CD14-positive monocyte (primary cell): ENCODE measurements around the gene MACROD2. TPM values are rescaled to one million over a fixed set of nuclear protein-coding genes. Genes with fewer than 3 reads are reported as not detected.
"Not testable (repeated sequence)": the region's sequence is repeated elsewhere in the genome, so short reads cannot be mapped to it uniquely, and the experiment has no call there.

Experiments
- DNase-seq, 3 donors: peaks; one replicate each; pipeline ENCODE4 v3.0.0-alpha.2; 2011 to 2022
- H2AFZ ChIP-seq: 2 replicates; pipeline ENCODE4 v1.6.0; 2012; ENCODE audit warnings: mild to moderate bottlenecking, low read depth, low read length, inconsistent platforms; ENCODE audit not compliant: insufficient read depth, poor library complexity, severe bottlenecking
- H3K27ac ChIP-seq, 2 donors: 1 replicate in 1 of 2; 2 replicates in 1 of 2; pipeline ENCODE4 v1.5.1; 2012 to 2013; ENCODE audit warnings: low read length in 2 of 2, control low read depth in 1 of 2, inconsistent platforms in 1 of 2, low read depth in 1 of 2, mild to moderate bottlenecking in 1 of 2
- H3K27me3 ChIP-seq, 2 donors: one replicate each; pipeline versions ENCODE4 v1.6.0 to v1.6.1; 2011 to 2013; ENCODE audit warnings: low read length in 2 of 2; ENCODE audit not compliant: control insufficient read depth in 2 of 2, insufficient read depth in 2 of 2
- H3K36me3 ChIP-seq, 2 donors: replicated peaks in 1 of 2; 1 replicate in 1 of 2; 2 replicates in 1 of 2; pipeline versions ENCODE4 v1.5.1 to v1.6.1; 2012 to 2013; ENCODE audit warnings: low read length in 2 of 2, control low read depth in 1 of 2, inconsistent platforms in 1 of 2, mild to moderate bottlenecking in 1 of 2; ENCODE audit not compliant: insufficient read depth in 2 of 2, control insufficient read depth in 1 of 2
- H3K4me1 ChIP-seq, 2 donors: 1 replicate in 1 of 2; 2 replicates in 1 of 2; pipeline versions ENCODE4 v1.5.1 to v1.6.1; 2012 to 2013; ENCODE audit warnings: low read length in 2 of 2, control low read depth in 1 of 2, inconsistent platforms in 1 of 2, mild to moderate bottlenecking in 1 of 2, moderate library complexity in 1 of 2; ENCODE audit not compliant: insufficient read depth in 2 of 2, control insufficient read depth in 1 of 2
- H3K4me2 ChIP-seq: replicated peaks from 2 replicates; pipeline ENCODE3; 2012; ENCODE audit warnings: low read length, moderate library complexity, mild to moderate bottlenecking; ENCODE audit not compliant: poor library complexity, severe bottlenecking; ENCODE audit errors: extremely low read depth
- H3K4me3 ChIP-seq, 3 experiments: fragments of 200-600 bp in 1 of 3; sonication (generic) in 1 of 3; replicated peaks in 1 of 3; 1 replicate in 2 of 3; 2 replicates in 1 of 3; pipeline ENCODE4 v1.5.1; 2011 to 2013; ENCODE audit warnings: low read length in 3 of 3, mild to moderate bottlenecking in 3 of 3, control low read depth in 2 of 3, low read depth in 2 of 3, inconsistent platforms in 1 of 3, moderate library complexity in 1 of 3
- H3K79me2 ChIP-seq: 2 replicates; pipeline ENCODE4 v1.6.0; 2012; ENCODE audit warnings: mild to moderate bottlenecking, control low read depth, inconsistent platforms, low read length, moderate library complexity; ENCODE audit not compliant: insufficient read depth
- H3K9ac ChIP-seq: 2 replicates; pipeline ENCODE4 v1.6.0; 2017; ENCODE audit warnings: low read length, mild to moderate bottlenecking; ENCODE audit not compliant: insufficient read depth, poor library complexity, severe bottlenecking
- H3K9me3 ChIP-seq, 2 donors: replicated peaks in 1 of 2; 1 replicate in 1 of 2; 2 replicates in 1 of 2; pipeline versions ENCODE4 v1.5.1 to v1.6.1; 2012 to 2013; ENCODE audit warnings: low read length in 2 of 2, control low read depth in 1 of 2; ENCODE audit not compliant: control insufficient read depth in 1 of 2, insufficient read depth in 1 of 2
- H4K20me1 ChIP-seq: 2 replicates; pipeline ENCODE4 v1.6.0; 2012; ENCODE audit warnings: mild to moderate bottlenecking, low read length, control low read depth, moderate library complexity; ENCODE audit not compliant: insufficient read depth
- H3K27ac Mint-ChIP-seq, 7 donors: one replicate each; pipeline ENCODE4 v1.8.0; 2020; ENCODE audit warnings: mild to moderate bottlenecking in 7 of 7, mixed read lengths in 7 of 7, moderate library complexity in 6 of 7, inconsistent platforms in 2 of 7
- H3K27me3 Mint-ChIP-seq, 3 donors: one replicate each; pipeline ENCODE4 v1.8.0; 2021 to 2022; ENCODE audit warnings: low read depth in 3 of 3, mild to moderate bottlenecking in 3 of 3, mixed read lengths in 3 of 3, moderate library complexity in 3 of 3, inconsistent platforms in 1 of 3
- H3K36me3 Mint-ChIP-seq, 2 donors: one replicate each; pipeline ENCODE4 v1.8.0; 2020; ENCODE audit warnings: mixed read lengths in 2 of 2, inconsistent platforms in 1 of 2, mild to moderate bottlenecking in 1 of 2
- H3K4me1 Mint-ChIP-seq: one replicate; pipeline ENCODE4 v1.8.0; 2020; ENCODE audit warnings: mild to moderate bottlenecking, mixed read lengths
- H3K4me3 Mint-ChIP-seq, 2 donors: one replicate each; pipeline ENCODE4 v1.8.0; 2020; ENCODE audit warnings: mild to moderate bottlenecking in 2 of 2, mixed read lengths in 2 of 2, moderate library complexity in 1 of 2
- H3K9me3 Mint-ChIP-seq, 7 donors: one replicate each; pipeline ENCODE4 v1.8.0; 2020 to 2022; ENCODE audit warnings: mixed read lengths in 7 of 7, mild to moderate bottlenecking in 6 of 7, moderate library complexity in 6 of 7, inconsistent platforms in 2 of 7
- CTCF ChIP-seq: fragments of 200-600 bp; IDR thresholded peaks from one replicate; pipeline ENCODE4 v1.8.0; 2022; ENCODE audit warnings: antibody characterized with exemption, mild to moderate bottlenecking
- WGBS: methylation state at CpG from one replicate; pipeline ENCODE4 v1.1.5; 2013; ENCODE audit warnings: missing lambda C conversion rate; ENCODE audit not compliant: insufficient coverage; 5-methylcytosine and 5-hydroxymethylcytosine counted together
- intact Hi-C, 2 donors: fragments of 100-400 bp; cut with micrococcal nuclease; formaldehyde crosslinking; loops; one replicate each; pipeline versions ENCODE4 v1.15.0 to v1.15.1; 2023
- polyA plus RNA-seq, 3 donors: library from polyadenylated mRNA; depleted of rRNA in 1 of 3; unstranded in 2 of 3; stranded (reverse) in 1 of 3; fragments of 300-500 nt in 2 of 3; fragments of >200 nt in 1 of 3; fragmentation: Illumina TruSeq in 2 of 3; gene quantifications; 1 replicate in 2 of 3; 2 replicates in 1 of 3; pipeline ENCODE4 v1.2.3, GENCODE V29; 2012 to 2021

The MACROD2 gene
- polyA plus RNA-seq, 3 donors, result 0.23 TPM; not detected in 2

GRCh38 chr20:15375836-15376235, 1380.5 kb downstream of the MACROD2 start:
- no peak for TF ChIP-seq CTCF
- Histone ChIP-seq H3K27ac (no peak overlapping the region), H3K27me3 (peaks cover 3% of the 10 kb centered on the region in 2 donors), H3K4me3 (no peak overlapping the region), H3K4me1 (no peaks in the 10 kb centered on the region), H4K20me1 (no peaks in the 10 kb centered on the region), H3K9me3 (no peaks in the 10 kb centered on the region), H3K36me3 (no peaks in the 10 kb centered on the region), H3K9ac (no peak overlapping the region), H2AFZ (no peak overlapping the region), H3K4me2 (no peak overlapping the region), H3K79me2 (no peaks in the 10 kb centered on the region)
- Mint-ChIP-seq H3K27ac (no peak overlapping the region), H3K36me3 (no peaks in the 10 kb centered on the region), H3K27me3 (peaks cover 3% of the 10 kb centered on the region in 3 donors), H3K4me1 (no peaks in the 10 kb centered on the region), H3K9me3 (peaks cover 0 to 8% (median 1%) of the 10 kb centered on the region in 7 donors), H3K4me3 (no peak overlapping the region)
- no CpG with 5 or more reads among the region's 3 CpGs for WGBS
- DNase-seq, result no peak
- intact Hi-C loops, result no loop called here

GRCh38 chr20:15377603-15378002, 1382.3 kb downstream of the MACROD2 start:
- H3K4me1 ChIP-seq, H3K36me3 Mint-ChIP-seq, H3K27ac ChIP-seq, H2AFZ ChIP-seq, H3K9me3 Mint-ChIP-seq, DNase-seq, H3K4me3 Mint-ChIP-seq, H3K27me3 ChIP-seq, H4K20me1 ChIP-seq, H3K9me3 ChIP-seq, H3K4me2 ChIP-seq, H3K79me2 ChIP-seq, H3K27me3 Mint-ChIP-seq, H3K4me1 Mint-ChIP-seq, H3K27ac Mint-ChIP-seq, H3K36me3 ChIP-seq, H3K4me3 ChIP-seq, H3K9ac ChIP-seq, intact Hi-C loops: not testable (repeated sequence)
- WGBS, result 80% methylated on average over 2 of the region's 5 CpGs
